ENCODE data around the gene GRP. TPM values are rescaled to one million over a fixed set of nuclear protein-coding genes. Genes with fewer than 3 reads are reported as not detected.

GRP gene
- polyA plus RNA-seq, 4 donors, result 0.18 TPM; not detected in 3

DNA sequence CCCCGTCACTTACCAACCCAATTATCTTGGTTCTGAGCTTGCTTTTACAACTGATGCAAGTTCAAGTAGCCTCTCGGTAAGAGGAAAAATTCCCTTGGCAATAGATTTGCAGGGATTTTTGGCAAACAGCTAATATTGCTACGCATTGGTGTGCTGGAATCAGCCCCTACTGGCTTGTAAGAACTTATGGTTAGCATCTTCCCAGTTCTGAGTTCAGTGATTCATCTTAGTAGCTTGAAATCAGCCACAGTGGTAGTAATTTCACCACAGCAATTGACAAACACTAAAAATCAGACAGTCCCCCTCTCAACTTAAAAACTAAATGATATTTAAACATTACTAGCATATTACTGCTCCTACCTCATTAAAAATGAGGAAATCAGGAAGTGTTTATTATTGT lies 59.2 kb downstream of the GRP start:
- H3K36me3 ChIP-seq (ENCODE audit: control insufficient read depth in 3 of 3, insufficient read depth in 2 of 3, low read depth in 1 of 3, low read length in 3 of 3), result no peaks in the 10 kb centered on the region
- 45 to 58% (median 54%) methylated on average over 3 of the region's 3 CpGs for WGBS, 3 donors
- DNase-seq (no peak), FAIRE-seq (no peak)
- no peaks in the 10 kb centered on the region for H3K4me1 ChIP-seq (ENCODE audit: control insufficient read depth in 3 of 3, insufficient read depth in 2 of 3, low read depth in 1 of 3, low read length in 2 of 3)
- no peak overlapping the region for H3K4me3 ChIP-seq (ENCODE audit: low read depth in 1 of 3, low read length in 3 of 3)
- no peaks in the 10 kb centered on the region for H3K9me3 ChIP-seq (ENCODE audit: control insufficient read depth in 2 of 2, insufficient read depth in 1 of 2, low read depth in 1 of 2, low read length in 1 of 2)
- no peak overlapping the region for H3K27ac ChIP-seq (ENCODE audit: low read depth in 1 of 3, low read length in 2 of 3)
- H3K27me3 ChIP-seq (ENCODE audit: control insufficient read depth in 3 of 3, insufficient read depth in 3 of 3, low read length in 3 of 3), result peaks cover 9 to 71% (median 24%) of the 10 kb centered on the region in 3 donors

DNA sequence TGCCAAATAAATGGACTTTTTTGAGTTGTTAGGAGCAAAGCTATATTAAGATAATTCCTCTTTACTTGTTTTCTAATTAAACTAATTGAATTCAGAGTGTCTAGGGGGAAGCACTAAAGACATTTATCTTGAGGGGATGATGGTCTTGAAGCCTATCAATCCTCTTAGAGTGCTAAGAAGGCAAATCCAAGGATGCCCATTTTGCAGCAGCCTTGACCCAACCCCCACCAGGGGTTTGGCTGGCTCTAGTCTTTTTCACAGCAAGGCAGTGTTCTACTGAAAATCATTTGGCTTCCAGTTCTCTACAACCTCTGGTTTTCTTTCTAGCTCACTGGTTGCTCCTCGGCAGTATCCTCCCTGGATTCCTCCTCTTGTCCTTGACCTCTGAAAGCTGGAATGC lies 59.8 kb downstream of the GRP start:
- Histone ChIP-seq H3K27ac (ENCODE audit: low read depth in 1 of 3, low read length in 2 of 3) (no peak overlapping the region), H3K9me3 (ENCODE audit: control insufficient read depth in 2 of 2, insufficient read depth in 1 of 2, low read depth in 1 of 2, low read length in 1 of 2) (no peaks in the 10 kb centered on the region), H3K4me1 (ENCODE audit: control insufficient read depth in 3 of 3, insufficient read depth in 2 of 3, low read depth in 1 of 3, low read length in 2 of 3) (no peaks in the 10 kb centered on the region), H3K36me3 (ENCODE audit: control insufficient read depth in 3 of 3, insufficient read depth in 2 of 3, low read depth in 1 of 3, low read length in 3 of 3) (no peaks in the 10 kb centered on the region), H3K27me3 (ENCODE audit: control insufficient read depth in 3 of 3, insufficient read depth in 3 of 3, low read length in 3 of 3) (peaks cover 9 to 67% (median 20%) of the 10 kb centered on the region in 3 donors), H3K4me3 (ENCODE audit: low read depth in 1 of 3, low read length in 3 of 3) (no peak overlapping the region)
- DNase-seq (no peak), FAIRE-seq (no peak)
- 35 to 56% (median 38%) methylated on average over 1 of the region's 1 CpG for WGBS, 3 donors

Other genes starting within 250 kb of the GRP start
- gene SEC11C, start 80.3 kb upstream of the GRP start, polyA plus RNA-seq, result 100 to 1,000 TPM in 2 of 4 donors, 10 to 100 TPM in 2; 38.7 to 164 (median 104) TPM
- under 1 TPM in 1 of 4 donors, not detected in 3; 0.01 TPM for gene RAX, start 53.3 kb downstream of the GRP start, polyA plus RNA-seq
- gene CPLX4, start 98.5 kb downstream of the GRP start, polyA plus RNA-seq, result not detected
- gene LMAN1, start 139.1 kb downstream of the GRP start, polyA plus RNA-seq, result 10 to 100 TPM; 10.5 to 98.9 (median 22.8) TPM